Measurements from ENCODE around the gene PADI6. TPM values are rescaled to one million over a fixed set of nuclear protein-coding genes. Genes with fewer than 3 reads are reported as not detected.

The PADI6 gene
- total and polyA plus RNA-seq, 9 of the 15 experiments (the other 6 are each of a cell fraction or from before 2014, with no cell fraction given), result not detected

DNA sequence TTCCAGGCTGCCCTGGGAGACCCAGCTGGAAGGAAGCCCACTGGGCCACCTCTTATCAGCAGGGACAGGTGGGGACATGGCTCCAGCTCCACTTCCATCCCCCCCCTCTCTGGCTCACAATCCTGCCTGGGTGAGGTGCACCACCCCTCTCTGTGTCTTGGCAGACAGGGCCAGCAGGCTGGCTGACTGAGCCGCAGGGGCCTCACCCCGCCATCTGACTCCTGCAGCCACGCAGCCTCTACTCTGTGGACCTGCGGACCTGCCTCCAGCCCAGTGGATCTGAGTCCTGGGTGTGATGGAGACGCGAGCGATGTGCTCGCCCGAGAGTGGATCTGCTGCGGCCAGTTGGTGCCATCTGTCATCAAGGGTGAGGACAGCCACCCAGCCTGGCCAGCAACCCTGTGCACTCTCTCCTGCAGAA is 37.4 kb downstream of the PADI6 start:
- Histone ChIP-seq H3K4me1 (replicated peaks in 1 of 2; ENCODE audit: control insufficient read depth in 2 of 2, insufficient read depth in 2 of 2, low read length in 2 of 2) (peaks cover 5 to 25% of the 10 kb centered on the region in 2 experiments; a peak in 4 of 5 replicates), H3K27ac (ENCODE audit: extremely low read depth, low read depth, low read length) (no peak overlapping the region), H2AFZ (ENCODE audit: low read depth, low read length) (no peak overlapping the region), H3K79me2 (ENCODE audit: control insufficient read depth, insufficient read depth, low read length) (0 out of 3 replicates have a peak, but pooled peaks cover under 1% of the 10 kb centered on the region), H3K9me1 (ENCODE audit: control insufficient read depth, insufficient read depth, low read length) (peaks cover 4% of the 10 kb centered on the region), H3K9me3 (replicated peaks; ENCODE audit: control insufficient read depth, insufficient read depth, low read depth, low read length) (no peaks in the 10 kb centered on the region), H3K4me3 (no peak overlapping the region), H4K20me1 (replicated peaks; ENCODE audit: control insufficient read depth, insufficient read depth, low read length) (peaks cover 10% of the 10 kb centered on the region; the same call in 1 of the 2 replicates), H3K27me3 (ENCODE audit: control insufficient read depth in 2 of 2, insufficient read depth in 2 of 2, low read length in 2 of 2) (no peaks in the 10 kb centered on the region), H3K4me2 (ENCODE audit: insufficient read depth, low read length) (no peak overlapping the region), H3K9ac (ENCODE audit: insufficient read depth in 1 of 2, low read depth in 2 of 2, low read length in 2 of 2) (peak overlapping the region in 1 of 2 experiments; percentile 39; a peak in 2 of 4 replicates), H3K36me3 (ENCODE audit: control insufficient read depth, insufficient read depth, low read length) (peaks cover 84% of the 10 kb centered on the region)
- no peak for TF ChIP-seq PHTF2 (CRISPR knock-in tag; IDR thresholded peaks at IDR 0.05)
- TF ChIP-seq, protein P1, sequence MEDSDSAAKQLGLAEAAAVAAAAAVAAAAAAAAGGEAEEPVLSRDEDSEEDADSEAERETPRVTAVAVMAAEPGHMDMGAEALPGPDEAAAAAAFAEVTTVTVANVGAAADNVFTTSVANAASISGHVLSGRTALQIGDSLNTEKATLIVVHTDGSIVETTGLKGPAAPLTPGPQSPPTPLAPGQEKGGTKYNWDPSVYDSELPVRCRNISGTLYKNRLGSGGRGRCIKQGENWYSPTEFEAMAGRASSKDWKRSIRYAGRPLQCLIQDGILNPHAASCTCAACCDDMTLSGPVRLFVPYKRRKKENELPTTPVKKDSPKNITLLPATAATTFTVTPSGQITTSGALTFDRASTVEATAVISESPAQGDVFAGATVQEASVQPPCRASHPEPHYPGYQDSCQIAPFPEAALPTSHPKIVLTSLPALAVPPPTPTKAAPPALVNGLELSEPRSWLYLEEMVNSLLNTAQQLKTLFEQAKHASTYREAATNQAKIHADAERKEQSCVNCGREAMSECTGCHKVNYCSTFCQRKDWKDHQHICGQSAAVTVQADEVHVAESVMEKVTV (CRISPR knock-in tag; IDR thresholded peaks at IDR 0.05), result no peak
- no peak for TF ChIP-seq TEAD2 (tag; IDR thresholded peaks at IDR 0.05)
- TF ChIP-seq MYNN (IDR thresholded peaks at IDR 0.05), result 0 out of 2 replicates have a peak, but pooled peaks have one; percentile 15
- TF ChIP-seq MYNN (CRISPR knock-in tag; IDR thresholded peaks at IDR 0.05), result no peak
- TF ChIP-seq POLR2AphosphoS5 (IDR thresholded peaks at IDR 0.05; ENCODE audit: control insufficient read depth, insufficient read depth, low read depth, low read length), result peak; percentile 23; the same call in 1 of the 2 replicates
- TF ChIP-seq FOXA1 (IDR thresholded peaks at IDR 0.05; ENCODE audit: borderline replicate concordance), result no peak
- no peak for TF ChIP-seq ZSCAN29 (IDR thresholded peaks at IDR 0.05)
- TF ChIP-seq, protein P2, sequence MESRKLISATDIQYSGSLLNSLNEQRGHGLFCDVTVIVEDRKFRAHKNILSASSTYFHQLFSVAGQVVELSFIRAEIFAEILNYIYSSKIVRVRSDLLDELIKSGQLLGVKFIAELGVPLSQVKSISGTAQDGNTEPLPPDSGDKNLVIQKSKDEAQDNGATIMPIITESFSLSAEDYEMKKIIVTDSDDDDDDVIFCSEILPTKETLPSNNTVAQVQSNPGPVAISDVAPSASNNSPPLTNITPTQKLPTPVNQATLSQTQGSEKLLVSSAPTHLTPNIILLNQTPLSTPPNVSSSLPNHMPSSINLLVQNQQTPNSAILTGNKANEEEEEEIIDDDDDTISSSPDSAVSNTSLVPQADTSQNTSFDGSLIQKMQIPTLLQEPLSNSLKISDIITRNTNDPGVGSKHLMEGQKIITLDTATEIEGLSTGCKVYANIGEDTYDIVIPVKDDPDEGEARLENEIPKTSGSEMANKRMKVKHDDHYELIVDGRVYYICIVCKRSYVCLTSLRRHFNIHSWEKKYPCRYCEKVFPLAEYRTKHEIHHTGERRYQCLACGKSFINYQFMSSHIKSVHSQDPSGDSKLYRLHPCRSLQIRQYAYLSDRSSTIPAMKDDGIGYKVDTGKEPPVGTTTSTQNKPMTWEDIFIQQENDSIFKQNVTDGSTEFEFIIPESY (CRISPR knock-in tag; IDR thresholded peaks at IDR 0.05), result peak; percentile 32; the same call in 1 of the 2 replicates
- TF ChIP-seq POLR2G (IDR thresholded peaks at IDR 0.05; ENCODE audit: low read depth, low read length), result peak; percentile 69
- intact Hi-C loops (cut with micrococcal nuclease) (loop anchor here (10.0 kb wide), 1 partner anchor 285 kb away; no protein-coding TSS in a partner anchor), in situ Hi-C loops (cut with MboI) (loop anchor here (10.0 kb wide), 1 partner anchor 285 kb away; no protein-coding TSS in a partner anchor)
- ATAC-seq (no peak), FAIRE-seq (no peak), DNase-seq (ENCODE audit: extremely low read depth in 1 of 4, low spot score in 3 of 4) (no peak)
- POLR2A ChIA-PET, result interaction anchor here (0.7 to 1.0 kb wide), 2 partner anchors 12 to 1526 kb away, joined by 3 to 4 read pairs; no protein-coding TSS in a partner anchor
- CTCF ChIA-PET (ENCODE audit: low intra/inter-chr PET ratio), result no interaction called here
- BruUV-seq (replicated peaks), result no TSS peak
- 95% methylated on average over 10 of the region's 10 CpGs for WGBS (ENCODE audit: insufficient coverage, low coverage, missing lambda C conversion rate)
